IMR-90 (cell line): ENCODE measurements around the gene ENOX1.

ENCODE experiments used
- BHLHE40 ChIP-seq: fragments of 150-350 bp; IDR thresholded peaks from 2 replicates; pipeline ENCODE4 v1.6.1; 2016; ENCODE audit warnings: mild to moderate bottlenecking, low read depth, low read length
- CTCF ChIP-seq: conservative IDR thresholded peaks from 2 replicates; pipeline ENCODE4 v1.5.1; 2012; ENCODE audit warnings: mild to moderate bottlenecking, low read depth, low read length, improper control_type of control experiment
- MAFK ChIP-seq: IDR thresholded peaks from 2 replicates; pipeline ENCODE4 v1.6.1; 2012; ENCODE audit warnings: low read depth, low read length, improper control_type of control experiment
- MXI1 ChIP-seq: IDR thresholded peaks from 2 replicates; pipeline ENCODE4 v1.6.1; 2012; ENCODE audit warnings: low read depth, mild to moderate bottlenecking, low read length, moderate library complexity, borderline replicate concordance
- NFE2L2 ChIP-seq: fragments of 150-350 bp; IDR thresholded peaks from 2 replicates; pipeline ENCODE4 v1.6.1; 2016; ENCODE audit warnings: low read depth, mild to moderate bottlenecking, low read length
- POLR2A ChIP-seq: IDR thresholded peaks from 2 replicates; pipeline ENCODE4 v1.6.1; 2012; ENCODE audit warnings: mild to moderate bottlenecking, low read depth, low read length
- RAD21 ChIP-seq: IDR thresholded peaks from 2 replicates; pipeline ENCODE4 v1.6.1; 2012; ENCODE audit warnings: low read length, improper control_type of control experiment
- RCOR1 ChIP-seq: IDR thresholded peaks from 2 replicates; pipeline ENCODE4 v1.6.1; 2012; ENCODE audit warnings: mild to moderate bottlenecking, low read length, improper control_type of control experiment; ENCODE audit not compliant: insufficient replicate concordance
- RFX5 ChIP-seq: IDR thresholded peaks from 2 replicates; pipeline ENCODE4 v1.8.0; 2012; ENCODE audit warnings: low read depth, mild to moderate bottlenecking, low read length, moderate library complexity
- SMC3 ChIP-seq: fragments of 150-350 bp; IDR thresholded peaks from 2 replicates; pipeline ENCODE4 v1.6.1; 2016; ENCODE audit warnings: low read depth, mild to moderate bottlenecking, antibody characterized with exemption, low read length, moderate library complexity
- USF2 ChIP-seq: fragments of 150-350 bp; IDR thresholded peaks from 2 replicates; pipeline ENCODE4 v1.6.1; 2017; ENCODE audit warnings: mild to moderate bottlenecking, antibody characterized with exemption, low read length, low read depth

- TF ChIP-seq POLR2A (no peak), RFX5 (no peak), RAD21 (no peak), USF2 (no peak), BHLHE40 (no peak), CTCF (no peak), SMC3 (no peak), MAFK (no peak), RCOR1 (no peak), NFE2L2 (no peak), MXI1 (no peak)
Measured at GRCh38 chr13:43495732-43496131, 291.0 kb downstream of the ENOX1 start.
